ENCODE results near the gene TRAPPC11.
A peak's percentile ranks its signal among the peaks of the same experiment; 100 is the strongest.
"Not testable (repeated sequence)": the region's sequence is repeated elsewhere in the genome, so short reads cannot be mapped to it uniquely, and the experiment has no call there.

The TRAPPC11 gene

GRCh38 chr4:183659029-183659871, at the start of gene TRAPPC11, which contains the start of gene RWDD4:
TSS of gene TRAPPC11 (plus strand) at chr4:183659293. CDS start at chr4:183663868, 4,575 bp downstream.
TSS of gene RWDD4 (minus strand) at chr4:183659185. CDS start at chr4:183658952, 233 bp downstream.
- peak; percentile 95 for DNase-seq

GRCh38 chr4:183610033-183610432, 49.1 kb upstream of the TRAPPC11 start:
- DNase-seq, result no peak

GRCh38 chr4:183610613-183611012, 48.5 kb upstream of the TRAPPC11 start:
- DNase-seq, result no peak

- DNase-seq, result no peak
Measured at GRCh38 chr4:183611210-183611830, 47.8 kb upstream of the TRAPPC11 start.

GRCh38 chr4:183612329-183613250, 46.5 kb upstream of the TRAPPC11 start:
- DNase-seq, result no peak

- DNase-seq, result no peak
Measured at GRCh38 chr4:183617075-183617474, 42.0 kb upstream of the TRAPPC11 start.

- DNase-seq, result peak; percentile 23
Measured at GRCh38 chr4:183618681-183619080, 40.4 kb upstream of the TRAPPC11 start.

- DNase-seq, result no peak
Measured at GRCh38 chr4:183620421-183620820, 38.7 kb upstream of the TRAPPC11 start.

- no peak for DNase-seq
Measured at GRCh38 chr4:183621875-183622274, 37.2 kb upstream of the TRAPPC11 start.

- no peak for DNase-seq
Measured at GRCh38 chr4:183624548-183624947, 34.5 kb upstream of the TRAPPC11 start.

GRCh38 chr4:183626168-183626567, 32.9 kb upstream of the TRAPPC11 start:
- DNase-seq, result no peak

GRCh38 chr4:183627286-183627685, 31.8 kb upstream of the TRAPPC11 start:
- not testable (repeated sequence) for DNase-seq

- DNase-seq, result no peak
Measured at GRCh38 chr4:183627979-183628588, 31.0 kb upstream of the TRAPPC11 start.

GRCh38 chr4:183631577-183632198, 27.4 kb upstream of the TRAPPC11 start:
- DNase-seq, result no peak

GRCh38 chr4:183632689-183633088, 26.4 kb upstream of the TRAPPC11 start:
- no peak for DNase-seq

- peak; percentile 1 for DNase-seq
Measured at GRCh38 chr4:183633476-183634400, 25.4 kb upstream of the TRAPPC11 start.

GRCh38 chr4:183635321-183635720, 23.8 kb upstream of the TRAPPC11 start:
- DNase-seq, result no peak

- DNase-seq, result no peak
Measured at GRCh38 chr4:183635741-183636140, 23.4 kb upstream of the TRAPPC11 start.

GRCh38 chr4:183636503-183636902, 22.6 kb upstream of the TRAPPC11 start:
- peak; percentile 22 for DNase-seq

GRCh38 chr4:183636923-183637322, 22.2 kb upstream of the TRAPPC11 start:
- DNase-seq, result no peak

GRCh38 chr4:183637461-183637860, 21.6 kb upstream of the TRAPPC11 start:
- DNase-seq, result peak; percentile 52

All from kidney glomerular epithelial cell (primary cell).